ENCODE measurements around the gene SMPX. TPM values are rescaled to one million over a fixed set of nuclear protein-coding genes. Genes with fewer than 3 reads are reported as not detected.

Gene SMPX
- total and polyA plus RNA-seq, 9 of the 15 experiments (the other 6 are each of a cell fraction or from before 2014, with no cell fraction given), result not detected

DNA sequence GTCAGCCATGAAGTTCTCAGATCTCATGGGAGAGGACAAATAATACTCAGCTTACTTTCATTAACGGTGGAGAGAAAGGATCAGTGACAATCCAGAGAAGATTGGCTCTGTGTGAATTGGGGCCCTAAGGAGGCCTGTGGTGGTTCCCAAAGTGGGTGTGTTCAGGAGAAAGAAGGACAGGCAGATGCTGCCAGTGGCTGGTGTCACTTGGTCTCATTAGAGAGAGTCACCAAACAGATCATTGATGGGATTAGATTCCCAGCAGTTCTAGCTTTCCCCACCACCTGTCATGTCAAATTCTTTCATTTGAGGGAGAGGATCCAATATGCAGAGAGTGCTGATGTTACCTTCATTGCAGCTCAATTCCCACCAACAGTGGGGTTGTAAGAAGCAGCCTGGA, 8.0 kb downstream of the SMPX start:
- FAIRE-seq, result no peak
- WGBS (ENCODE audit: insufficient coverage, low coverage, missing lambda C conversion rate), result 0% methylated on average over 1 of the region's 1 CpG
- Histone ChIP-seq H3K9me1 (ENCODE audit: control insufficient read depth, insufficient read depth, low read length) (no peaks in the 10 kb centered on the region), H3K36me3 (ENCODE audit: control insufficient read depth, insufficient read depth, low read length) (no peaks in the 10 kb centered on the region), H3K9ac (ENCODE audit: insufficient read depth in 1 of 2, low read depth in 2 of 2, low read length in 2 of 2) (no peak overlapping the region), H3K79me2 (ENCODE audit: control insufficient read depth, insufficient read depth, low read length) (no peaks in the 10 kb centered on the region), H3K9me3 (replicated peaks; ENCODE audit: control insufficient read depth, insufficient read depth, low read depth, low read length) (no peaks in the 10 kb centered on the region), H4K20me1 (replicated peaks; ENCODE audit: control insufficient read depth, insufficient read depth, low read length) (no peaks in the 10 kb centered on the region), H3K4me1 (replicated peaks in 1 of 2; ENCODE audit: control insufficient read depth in 2 of 2, insufficient read depth in 2 of 2, low read length in 2 of 2) (no peaks in the 10 kb centered on the region), H3K27ac (ENCODE audit: extremely low read depth, low read depth, low read length) (no peak overlapping the region), H3K27me3 (ENCODE audit: control insufficient read depth in 2 of 2, insufficient read depth in 2 of 2, low read length in 2 of 2) (no peaks in the 10 kb centered on the region), H3K4me2 (ENCODE audit: insufficient read depth, low read length) (no peak overlapping the region), H3K4me3 (no peak overlapping the region), H2AFZ (ENCODE audit: low read depth, low read length) (no peak overlapping the region)
- intact Hi-C loops (cut with micrococcal nuclease), result no loop called here
- TF ChIP-seq BHLHE40 (IDR thresholded peaks at IDR 0.05; ENCODE audit: low read length), result no peak
- TF ChIP-seq KLF6 (CRISPR knock-in tag; IDR thresholded peaks at IDR 0.05; ENCODE audit: borderline replicate concordance), result no peak
- TF ChIP-seq CREBBP (IDR thresholded peaks at IDR 0.05; ENCODE audit: low read depth, low read length), result no peak
- no peak for TF ChIP-seq ZNF778 (CRISPR knock-in tag; IDR thresholded peaks at IDR 0.05)
- TF ChIP-seq ZBED1 (IDR thresholded peaks at IDR 0.05), result no peak
- no peak for TF ChIP-seq ATF4 (CRISPR knock-in tag; IDR thresholded peaks at IDR 0.05)
- TF ChIP-seq KLF16 (IDR thresholded peaks at IDR 0.05), result no peak
- no peak for TF ChIP-seq SIN3B (IDR thresholded peaks at IDR 0.05; ENCODE audit: low read depth)
- no peak for TF ChIP-seq FOXA3 (CRISPR knock-in tag; conservative IDR thresholded peaks at IDR 0.05 in 1 of 2, IDR thresholded peaks at IDR 0.05 in 1 of 2)
- no peak for TF ChIP-seq ZZZ3 (IDR thresholded peaks at IDR 0.05)
- no peak for TF ChIP-seq FOXM1 (IDR thresholded peaks at IDR 0.05; ENCODE audit: low read depth)
- TF ChIP-seq FOXM1 (CRISPR knock-in tag; IDR thresholded peaks at IDR 0.05; ENCODE audit: low read depth), result no peak
- TF ChIP-seq, protein P1, sequence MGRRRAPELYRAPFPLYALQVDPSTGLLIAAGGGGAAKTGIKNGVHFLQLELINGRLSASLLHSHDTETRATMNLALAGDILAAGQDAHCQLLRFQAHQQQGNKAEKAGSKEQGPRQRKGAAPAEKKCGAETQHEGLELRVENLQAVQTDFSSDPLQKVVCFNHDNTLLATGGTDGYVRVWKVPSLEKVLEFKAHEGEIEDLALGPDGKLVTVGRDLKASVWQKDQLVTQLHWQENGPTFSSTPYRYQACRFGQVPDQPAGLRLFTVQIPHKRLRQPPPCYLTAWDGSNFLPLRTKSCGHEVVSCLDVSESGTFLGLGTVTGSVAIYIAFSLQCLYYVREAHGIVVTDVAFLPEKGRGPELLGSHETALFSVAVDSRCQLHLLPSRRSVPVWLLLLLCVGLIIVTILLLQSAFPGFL (CRISPR knock-in tag; IDR thresholded peaks at IDR 0.05), result no peak
- no TSS peak for BruUV-seq (replicated peaks)
- no peak for ATAC-seq
- in situ Hi-C loops (cut with MboI), result no loop called here
- DNase-seq (ENCODE audit: extremely low read depth in 1 of 4, low spot score in 3 of 4), result no peak
- POLR2A ChIA-PET, result no interaction called here
- CTCF ChIA-PET (ENCODE audit: low intra/inter-chr PET ratio), result no interaction called here

All from K562 (cell line).